ENCODE measurements around the gene AGO4.
"Not testable (repeated sequence)": the region's sequence is repeated elsewhere in the genome, so short reads cannot be mapped to it uniquely, and the experiment has no call there.

The AGO4 gene

DNA sequence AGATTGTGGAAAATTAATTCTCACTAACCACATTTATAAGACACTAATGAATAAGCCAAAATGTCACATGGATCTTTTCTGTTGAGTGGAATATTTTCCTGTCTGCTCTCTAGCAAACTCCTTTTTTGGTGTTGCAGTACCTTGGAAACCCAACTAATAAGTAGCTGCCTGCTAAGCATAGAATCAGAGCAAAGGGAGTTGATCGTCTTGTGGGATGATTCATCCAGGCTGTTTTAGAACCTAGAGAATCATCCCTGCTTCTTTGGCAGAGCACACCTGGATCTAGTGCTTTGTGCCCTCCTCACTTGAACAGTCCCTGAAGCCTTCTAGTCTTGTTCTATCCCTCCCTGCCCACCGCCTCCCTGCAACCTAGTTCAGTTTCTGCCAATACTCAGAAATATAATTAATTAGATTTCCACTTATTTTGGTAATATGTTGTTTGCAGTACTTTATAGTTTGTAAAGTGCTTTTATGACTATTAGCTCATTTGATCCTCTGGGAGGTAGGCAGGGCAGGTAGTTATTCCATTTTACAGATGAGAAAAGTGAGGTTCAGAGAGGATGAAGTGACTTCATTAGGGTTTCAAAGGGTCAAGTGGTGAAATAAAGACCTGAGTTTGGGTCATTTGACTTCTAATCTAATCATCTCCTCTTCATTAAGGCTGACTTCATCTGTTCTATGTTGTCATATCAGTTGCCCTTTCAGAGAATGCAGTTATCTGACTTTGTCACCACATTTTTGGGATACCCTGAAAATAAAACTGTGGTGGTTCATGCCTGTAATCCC is 2.5 kb downstream of the AGO4 start:
- DNase-seq (ENCODE audit: low read depth in 2 of 2, low spot score in 1 of 2) = no peak

DNA sequence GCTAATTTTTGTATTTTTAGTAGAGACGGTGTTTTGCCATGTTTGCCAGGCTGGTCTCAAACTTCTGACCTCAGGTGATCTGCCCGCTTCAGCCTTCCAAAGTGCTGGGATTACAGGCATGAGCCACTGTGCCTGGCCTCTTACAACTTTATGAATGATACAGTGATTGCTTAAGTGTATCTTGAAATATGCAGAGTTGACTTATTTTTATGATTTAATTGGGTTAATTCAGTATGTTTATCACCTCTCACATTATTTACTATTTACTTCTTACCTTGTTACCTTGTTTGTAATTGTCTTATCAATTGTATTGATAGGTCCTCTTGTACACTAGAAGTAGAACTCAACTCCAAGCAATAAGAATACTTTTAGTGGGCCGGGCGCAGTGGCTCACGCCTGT is 4.9 kb downstream of the AGO4 start:
- DNase-seq (ENCODE audit: low read depth in 2 of 2, low spot score in 1 of 2) = not testable (repeated sequence)

DNA sequence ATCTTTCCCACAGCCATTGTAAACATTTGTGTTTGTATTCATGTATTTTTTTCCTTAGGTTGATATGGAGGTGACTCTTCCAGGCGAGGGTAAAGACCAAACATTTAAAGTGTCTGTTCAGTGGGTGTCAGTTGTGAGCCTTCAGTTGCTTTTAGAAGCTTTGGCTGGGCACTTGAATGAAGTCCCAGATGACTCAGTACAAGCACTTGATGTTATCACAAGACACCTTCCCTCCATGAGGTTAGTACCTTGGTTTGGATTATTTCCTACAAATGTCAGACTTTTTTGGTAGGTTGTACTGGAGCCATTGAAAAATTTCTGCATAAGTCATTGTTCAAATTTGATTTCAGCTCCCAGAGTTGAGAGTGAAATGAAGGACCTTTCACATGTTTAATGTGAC is 17.4 kb downstream of the AGO4 start:
- DNase-seq (ENCODE audit: low read depth in 2 of 2, low spot score in 1 of 2) = no peak

DNA sequence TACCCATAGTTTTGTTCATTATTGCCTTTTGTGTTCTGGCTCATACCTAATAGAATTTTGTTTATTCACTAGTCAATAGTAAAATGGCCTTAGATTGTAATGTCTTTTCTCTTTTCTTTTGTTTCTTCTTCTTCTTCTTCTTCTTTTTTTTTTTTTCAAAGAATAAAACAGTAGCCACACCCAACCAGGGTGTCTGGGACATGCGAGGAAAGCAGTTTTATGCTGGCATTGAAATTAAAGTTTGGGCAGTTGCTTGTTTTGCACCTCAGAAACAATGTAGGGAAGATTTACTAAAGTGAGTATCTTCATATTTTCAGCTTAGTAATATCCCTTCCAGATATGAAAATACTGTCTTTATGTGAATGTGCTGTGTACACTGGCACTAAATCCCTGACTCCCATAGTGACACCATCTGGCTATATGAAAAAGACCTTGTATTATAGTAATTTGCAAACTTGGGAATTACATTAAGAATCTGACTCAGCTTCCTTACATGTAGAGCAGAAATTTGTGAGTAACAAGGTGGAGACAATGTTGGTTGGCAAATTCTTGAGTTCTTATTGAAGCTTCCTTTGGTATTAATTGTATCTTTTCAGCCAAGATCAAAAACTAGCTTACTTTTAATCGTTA is 24.6 kb downstream of the AGO4 start:
- no peak for DNase-seq (ENCODE audit: low read depth in 2 of 2, low spot score in 1 of 2)

DNA sequence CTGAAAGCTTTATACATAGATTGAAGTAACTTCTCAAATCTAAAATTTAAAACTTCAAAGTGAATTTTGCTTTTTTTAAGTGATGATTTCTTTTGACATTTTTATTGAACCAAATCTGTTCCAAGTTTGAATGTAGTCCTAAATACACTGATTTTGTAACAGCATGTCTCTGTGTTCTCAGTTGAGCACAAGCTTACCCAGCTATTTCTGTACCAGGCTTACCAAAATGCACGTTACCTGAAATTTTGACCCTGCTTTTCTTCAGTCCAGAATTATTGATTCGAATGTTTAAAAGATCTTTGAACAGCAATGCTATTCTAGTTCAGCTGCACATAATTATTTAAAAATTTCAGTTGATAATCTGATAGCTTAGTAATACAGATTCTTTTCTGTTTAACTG is 25.6 kb downstream of the AGO4 start:
- no peak for DNase-seq (ENCODE audit: low read depth in 2 of 2, low spot score in 1 of 2)

DNA sequence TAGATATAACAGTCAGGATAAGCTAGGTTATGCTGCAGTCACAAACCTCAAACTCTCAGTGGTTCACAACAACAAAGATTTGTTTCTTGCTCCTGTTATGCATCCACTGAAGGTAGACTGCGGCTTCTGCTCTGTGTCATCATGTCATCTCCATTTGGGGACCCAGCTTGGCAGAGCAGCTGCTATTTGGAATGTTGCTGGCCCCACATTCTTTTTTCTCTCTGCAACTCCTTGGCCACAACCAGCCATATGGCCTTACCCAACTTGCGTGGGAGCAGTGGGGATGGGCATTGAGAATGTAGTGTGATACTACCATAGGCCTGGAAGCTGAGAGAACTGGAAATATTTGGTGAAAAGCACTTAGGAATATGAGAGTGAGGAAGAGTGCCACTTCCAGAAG is 26.4 kb downstream of the AGO4 start:
- DNase-seq (ENCODE audit: low read depth in 2 of 2, low spot score in 1 of 2) = no peak

DNA sequence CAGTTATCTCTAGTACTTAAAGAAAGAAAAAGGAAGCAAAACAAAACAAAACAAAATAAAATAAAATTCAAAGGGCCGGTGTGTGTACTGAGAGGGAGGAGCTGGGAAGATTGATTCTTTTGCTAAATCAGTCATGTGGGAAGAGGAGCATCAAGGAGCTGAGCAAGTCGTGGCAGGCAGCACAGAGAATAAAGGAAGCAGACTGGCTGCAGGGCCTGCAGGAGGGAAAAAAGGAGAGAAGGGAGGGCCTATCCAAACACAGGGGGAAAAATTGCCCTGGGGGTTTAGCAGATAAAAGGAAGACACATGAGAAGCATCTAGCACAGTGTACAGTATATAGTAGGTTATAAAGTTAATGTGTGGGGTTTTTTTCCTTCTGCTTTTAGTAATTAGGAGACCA is 27.6 kb downstream of the AGO4 start:
- no peak for DNase-seq (ENCODE audit: low read depth in 2 of 2, low spot score in 1 of 2)

DNA sequence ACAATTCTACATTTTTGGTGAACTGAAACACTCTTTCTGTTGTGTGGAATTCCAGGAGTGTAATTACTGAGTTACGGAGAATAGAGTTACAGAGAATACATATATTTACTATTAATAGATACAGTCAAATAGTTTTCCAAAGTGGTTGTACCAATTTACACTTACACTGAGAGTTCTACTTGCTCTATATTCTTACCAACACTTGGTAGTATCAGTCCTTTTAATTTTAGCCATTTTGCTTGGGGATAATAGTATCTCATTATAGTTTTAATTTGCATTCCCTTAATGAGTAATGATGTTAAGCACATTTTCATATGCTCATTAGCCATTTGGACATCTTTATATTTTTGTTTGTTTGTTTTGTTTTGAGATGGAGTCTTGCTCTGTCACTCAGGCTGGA is 28.9 kb downstream of the AGO4 start:
- DNase-seq (ENCODE audit: low read depth in 2 of 2, low spot score in 1 of 2) = no peak

DNA sequence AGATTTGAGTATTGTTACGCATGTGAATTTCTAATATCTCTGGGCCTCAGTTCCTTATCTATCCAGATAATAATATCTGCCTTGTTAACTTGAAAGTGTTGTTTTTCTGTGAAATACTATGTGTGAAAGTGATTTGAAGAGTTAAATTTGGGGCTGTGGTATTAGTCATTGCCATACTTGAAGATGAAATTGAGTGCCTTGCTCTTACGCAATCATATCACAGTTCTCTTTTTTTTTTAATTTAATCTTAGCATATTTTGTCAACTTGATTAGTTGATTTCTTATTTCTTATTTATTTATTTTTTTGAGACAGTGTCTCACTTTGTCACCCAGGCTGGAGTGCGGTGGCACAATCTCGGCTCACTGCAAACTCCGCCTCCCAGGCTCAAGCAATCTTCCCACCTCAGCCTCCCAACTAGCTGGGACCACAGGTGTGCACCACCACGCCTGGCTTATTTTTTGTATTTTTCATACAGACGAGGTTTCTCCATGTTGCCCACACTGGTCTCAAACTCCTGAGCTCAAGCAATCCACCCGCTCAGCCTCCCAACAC is 31.0 kb downstream of the AGO4 start:
- no peak for DNase-seq (ENCODE audit: low read depth in 2 of 2, low spot score in 1 of 2)

DNA sequence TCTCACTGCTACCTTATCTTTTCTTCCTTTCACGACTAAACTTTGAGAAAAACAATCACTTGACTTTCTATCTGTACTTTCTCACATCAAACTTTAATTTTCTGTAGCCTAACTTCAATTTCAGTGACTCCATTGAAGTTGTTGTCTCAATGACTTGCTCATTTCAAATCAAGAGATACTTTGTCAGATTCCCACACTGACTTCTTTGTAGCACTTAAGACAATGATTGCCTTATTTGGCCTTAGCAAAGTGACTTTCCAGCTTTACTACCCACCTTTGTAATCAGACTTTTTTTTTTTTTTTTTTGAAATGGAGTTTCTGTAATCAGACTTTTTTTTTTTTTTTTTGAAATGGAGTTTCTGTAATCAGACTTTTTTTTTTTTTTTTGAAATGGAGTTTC is 37.0 kb downstream of the AGO4 start:
- DNase-seq (ENCODE audit: low read depth in 2 of 2, low spot score in 1 of 2) = no peak

DNA sequence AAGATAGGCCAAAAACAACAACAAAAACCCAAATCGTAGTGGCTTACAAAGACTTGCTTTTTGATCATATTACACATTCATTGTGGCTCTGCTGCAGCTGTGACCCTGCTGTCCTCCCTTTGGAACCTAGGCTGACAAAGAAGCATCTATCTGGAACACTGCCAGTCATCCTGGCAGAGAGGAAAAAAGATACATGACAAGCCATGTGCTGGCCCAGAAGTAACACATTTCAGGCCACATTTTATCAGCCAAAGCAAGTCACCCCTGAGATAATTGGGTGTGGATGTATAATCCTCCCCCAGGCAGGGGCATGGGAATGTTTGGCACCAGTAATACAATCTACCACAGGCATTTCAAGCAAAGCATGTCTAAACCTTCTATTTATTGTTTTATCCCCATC is 38.0 kb downstream of the AGO4 start:
- DNase-seq (ENCODE audit: low read depth in 2 of 2, low spot score in 1 of 2) = no peak

DNA sequence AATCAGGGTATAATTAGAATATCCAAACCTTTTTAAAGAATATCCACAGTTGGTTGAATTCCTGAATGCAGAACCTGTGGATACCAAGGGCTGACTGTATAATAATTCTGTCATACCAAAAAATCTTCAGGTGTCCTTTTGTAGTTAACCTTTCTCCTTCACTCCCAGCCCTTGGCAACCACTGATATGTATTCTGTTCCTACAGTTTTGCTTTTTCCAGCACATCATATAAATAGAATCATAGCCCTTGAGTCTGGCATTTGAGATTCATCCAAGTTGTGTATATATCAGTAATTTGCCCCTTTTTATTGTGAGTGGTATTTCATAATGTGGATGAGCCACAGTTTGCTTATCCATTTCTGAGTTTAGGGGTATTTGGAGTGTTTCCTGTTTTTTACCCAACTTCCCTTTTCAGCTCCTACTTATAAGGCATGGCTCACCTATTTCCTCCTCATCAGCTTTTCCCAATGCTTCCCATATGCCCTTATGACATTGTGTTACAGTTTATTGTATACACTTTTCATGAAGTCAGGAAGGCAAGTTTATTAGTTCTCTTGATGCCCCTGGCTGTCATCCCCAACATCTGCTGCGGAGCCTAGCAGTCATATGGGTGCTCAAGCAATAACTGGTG is 40.2 kb downstream of the AGO4 start:
- DNase-seq (ENCODE audit: low read depth in 2 of 2, low spot score in 1 of 2) = no peak

DNA sequence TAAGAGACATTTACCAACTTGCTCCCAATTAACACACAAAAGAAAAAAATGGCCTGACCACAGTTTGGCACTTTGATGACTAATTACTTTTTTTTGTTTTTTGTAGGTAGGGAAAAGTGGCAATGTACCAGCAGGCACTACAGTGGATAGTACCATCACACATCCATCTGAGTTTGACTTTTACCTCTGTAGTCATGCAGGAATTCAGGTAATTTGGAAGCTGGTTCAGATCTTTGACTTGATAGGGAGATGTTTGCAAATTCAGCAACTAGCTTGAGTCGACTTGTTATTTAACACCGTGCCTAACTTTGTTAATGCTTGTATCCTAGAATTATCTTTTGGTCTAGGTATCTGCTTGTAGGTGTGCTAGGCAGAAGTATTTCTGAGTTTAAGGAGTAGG is 42.2 kb downstream of the AGO4 start:
- no peak for DNase-seq (ENCODE audit: low read depth in 2 of 2, low spot score in 1 of 2)

DNA sequence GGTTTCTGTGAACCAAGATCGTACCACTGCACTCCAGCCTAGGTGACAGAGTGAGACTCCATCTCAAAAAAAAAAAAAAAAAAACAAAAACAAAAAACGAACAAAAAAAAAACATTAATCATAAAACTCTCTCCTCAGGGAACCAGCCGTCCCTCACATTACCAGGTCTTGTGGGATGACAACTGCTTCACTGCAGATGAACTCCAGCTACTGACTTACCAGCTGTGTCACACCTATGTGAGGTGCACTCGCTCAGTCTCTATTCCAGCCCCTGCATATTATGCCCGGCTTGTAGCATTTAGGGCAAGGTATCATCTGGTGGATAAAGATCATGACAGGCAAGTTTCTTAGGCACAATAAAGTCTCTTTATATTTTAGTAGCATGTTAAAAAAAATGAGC is 42.9 kb downstream of the AGO4 start:
- no peak for DNase-seq (ENCODE audit: low read depth in 2 of 2, low spot score in 1 of 2)

DNA sequence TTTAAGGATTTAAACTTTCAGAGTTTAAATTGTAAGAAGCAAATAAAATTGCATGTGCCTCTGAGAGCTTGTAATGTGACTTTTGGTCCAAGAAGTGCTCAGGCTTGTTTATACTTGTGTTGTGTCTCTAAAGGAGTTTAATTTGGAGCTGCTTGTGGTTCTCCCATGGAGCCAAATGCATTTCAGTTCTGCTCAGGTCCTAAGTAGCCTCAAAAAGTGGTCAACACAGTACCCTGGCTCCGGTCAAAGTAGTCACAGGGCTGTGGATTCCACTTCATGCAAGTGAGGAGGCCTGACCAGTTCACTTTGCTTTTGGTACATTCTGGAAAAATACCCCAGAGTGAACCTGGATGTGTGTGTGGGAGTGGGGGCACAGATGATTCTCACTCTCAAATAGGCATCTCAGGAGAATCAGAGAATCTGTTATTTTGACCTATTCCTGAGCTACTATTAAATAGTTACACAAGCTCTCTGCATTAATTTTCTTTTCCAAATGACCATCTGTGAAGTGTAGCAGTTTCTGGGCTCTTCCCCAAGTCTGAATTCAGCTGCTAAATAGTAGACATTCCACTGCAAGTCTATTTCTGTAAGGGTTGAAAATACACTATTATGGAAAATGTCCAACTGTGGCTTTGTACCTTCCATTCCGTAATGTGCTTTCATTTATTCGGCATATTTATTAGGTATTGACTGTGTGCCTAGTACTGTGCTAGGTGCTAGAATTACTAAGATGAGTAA is 43.5 kb downstream of the AGO4 start:
- no peak for DNase-seq (ENCODE audit: low read depth in 2 of 2, low spot score in 1 of 2)

DNA sequence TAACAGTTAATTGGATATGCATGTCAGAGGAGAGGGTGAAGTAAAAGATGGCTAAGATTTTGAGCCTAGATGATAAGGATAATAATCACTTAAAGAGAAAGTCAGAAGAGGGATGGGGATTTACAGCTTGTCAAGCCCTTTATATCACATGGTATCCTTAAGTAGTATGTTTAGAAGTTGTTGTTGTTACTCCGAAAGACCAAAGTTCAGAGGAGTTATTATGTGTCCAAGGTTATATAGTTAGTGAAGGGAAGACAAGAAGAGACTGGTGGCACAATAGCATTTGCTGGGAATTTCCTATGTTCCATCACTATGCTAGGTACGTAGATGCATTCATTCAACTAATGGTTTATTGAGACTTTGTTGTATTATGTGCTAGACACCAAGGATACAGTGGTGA is 44.4 kb downstream of the AGO4 start:
- DNase-seq (ENCODE audit: low read depth in 2 of 2, low spot score in 1 of 2) = no peak

DNA sequence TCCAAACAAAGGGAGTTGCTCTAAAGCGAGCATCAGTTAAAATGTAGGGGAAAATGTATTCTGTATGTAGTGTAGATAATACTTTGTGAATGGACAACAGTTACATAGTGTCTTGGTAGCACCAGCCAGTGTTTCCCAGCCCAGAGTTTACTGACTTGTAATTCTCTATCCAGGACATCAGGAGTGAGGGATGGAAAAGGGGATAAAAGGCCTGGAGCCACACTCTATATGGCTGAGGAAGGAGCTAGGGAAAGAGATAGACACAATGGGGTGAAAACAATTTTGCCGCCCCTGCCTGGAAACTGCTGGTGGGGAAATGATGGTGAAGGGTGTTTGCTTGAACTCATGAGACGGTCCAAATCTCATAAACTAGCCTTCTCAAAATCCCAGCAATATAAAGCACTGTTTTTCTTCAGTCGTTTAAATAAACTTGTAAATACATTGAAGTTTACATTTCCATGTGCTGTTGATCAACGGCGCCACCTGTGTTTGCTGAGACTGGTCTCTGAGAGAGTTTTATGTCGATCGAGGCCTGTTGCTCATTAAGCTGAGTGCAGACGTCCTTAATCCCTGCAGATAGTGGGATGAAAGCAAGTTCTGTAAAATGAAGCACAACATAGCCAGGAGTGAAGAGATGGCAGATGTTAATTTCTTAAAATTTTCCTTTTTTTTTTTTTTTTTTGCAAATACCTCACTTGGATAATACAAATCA is 47.3 kb downstream of the AGO4 start:
- no peak for DNase-seq (ENCODE audit: low read depth in 2 of 2, low spot score in 1 of 2)

DNA sequence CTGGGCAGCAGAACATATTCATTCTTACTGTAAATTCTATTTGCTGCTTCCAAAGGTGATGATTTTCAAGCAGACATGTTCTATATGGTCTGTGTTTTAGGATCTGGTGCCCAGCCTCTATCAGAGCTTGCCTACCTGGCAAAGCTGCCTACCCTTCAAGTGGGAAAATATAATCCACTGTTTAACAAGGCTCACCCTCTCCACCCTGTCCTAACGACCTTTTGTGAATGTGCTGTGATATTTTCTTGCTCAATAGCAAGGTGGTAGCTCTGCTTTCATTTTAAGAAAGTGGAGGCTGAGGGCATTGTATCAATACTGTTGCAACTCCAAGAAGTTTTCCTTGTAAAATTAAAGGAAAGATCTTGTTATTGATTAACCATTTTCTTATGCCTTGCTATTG is 49.1 kb downstream of the AGO4 start:
- no peak for DNase-seq (ENCODE audit: low read depth in 2 of 2, low spot score in 1 of 2)

DNA sequence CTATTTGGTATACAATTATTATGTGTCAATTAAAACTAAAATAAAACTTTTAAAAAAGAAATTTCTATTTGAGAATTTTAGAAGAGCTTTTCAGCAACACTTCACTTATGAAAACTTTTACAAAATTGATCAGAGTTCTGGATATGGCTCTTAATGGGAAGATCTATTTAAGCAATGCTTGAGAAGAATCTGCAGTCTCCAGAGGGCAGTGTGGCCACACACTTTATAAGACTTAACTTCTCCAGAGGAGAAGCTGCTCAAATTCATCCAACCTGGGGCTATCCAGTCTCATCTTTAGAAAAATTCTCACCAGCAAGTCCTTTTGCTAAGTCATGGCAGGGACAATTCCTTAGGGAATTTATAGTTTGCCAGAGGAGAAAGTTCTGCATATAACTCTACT is 50.0 kb downstream of the AGO4 start:
- DNase-seq (ENCODE audit: low read depth in 2 of 2, low spot score in 1 of 2) = no peak

DNA sequence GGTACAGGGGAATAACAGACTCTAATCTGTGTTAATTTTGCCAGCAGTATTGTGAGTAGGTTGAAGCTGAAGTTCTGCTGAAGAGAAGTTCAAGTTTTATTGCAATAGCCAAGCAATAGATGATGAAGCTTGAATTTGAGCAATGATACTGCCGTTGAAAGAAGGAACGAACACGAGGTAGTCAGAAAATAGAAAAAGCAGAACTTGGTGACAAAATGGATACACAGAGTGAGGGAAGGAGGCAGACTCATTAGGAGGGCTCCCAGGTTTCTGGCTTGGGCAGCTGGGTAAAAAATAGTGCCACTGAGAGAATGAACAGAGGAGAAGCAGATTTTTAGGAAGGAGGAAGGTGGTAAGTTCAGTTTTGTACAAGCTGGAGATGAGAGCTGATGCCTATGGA is 52.9 kb downstream of the AGO4 start:
- no peak for DNase-seq (ENCODE audit: low read depth in 2 of 2, low spot score in 1 of 2)

DNA sequence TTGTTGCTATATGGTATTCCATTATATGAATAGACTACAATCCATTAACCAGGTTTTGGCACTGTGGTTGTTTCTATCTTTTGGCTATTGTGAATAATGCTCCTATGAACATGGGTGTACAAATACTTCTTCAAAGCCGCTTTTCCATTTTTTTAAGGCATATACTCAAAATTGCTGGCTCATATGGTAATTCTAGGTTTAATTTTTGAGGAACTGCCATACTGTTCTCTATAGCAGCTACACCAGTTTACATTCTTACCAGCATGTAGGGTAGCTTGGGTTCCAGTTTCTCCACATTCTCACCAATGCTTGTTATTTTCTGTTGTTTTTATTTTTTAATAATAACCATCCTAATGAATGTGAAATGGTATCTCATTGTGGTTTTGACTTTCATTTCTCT is 55.3 kb downstream of the AGO4 start:
- DNase-seq (ENCODE audit: low read depth in 2 of 2, low spot score in 1 of 2) = no peak

All from stimulated activated CD8-positive, alpha-beta memory T cell treated with anti-CD3 and anti-CD28 coated beads, Interleukin-4, amount 100 ng/mL, for 4 hours (primary cell).